ENCODE results near the gene MUC20.
"Not testable (repeated sequence)": the region's sequence is repeated elsewhere in the genome, so short reads cannot be mapped to it uniquely, and the experiment has no call there.

MUC20 gene

GRCh38 chr3:195768831-195769303 lies 48.1 kb downstream of the MUC20 start:
- TF ChIP-seq, protein P1, sequence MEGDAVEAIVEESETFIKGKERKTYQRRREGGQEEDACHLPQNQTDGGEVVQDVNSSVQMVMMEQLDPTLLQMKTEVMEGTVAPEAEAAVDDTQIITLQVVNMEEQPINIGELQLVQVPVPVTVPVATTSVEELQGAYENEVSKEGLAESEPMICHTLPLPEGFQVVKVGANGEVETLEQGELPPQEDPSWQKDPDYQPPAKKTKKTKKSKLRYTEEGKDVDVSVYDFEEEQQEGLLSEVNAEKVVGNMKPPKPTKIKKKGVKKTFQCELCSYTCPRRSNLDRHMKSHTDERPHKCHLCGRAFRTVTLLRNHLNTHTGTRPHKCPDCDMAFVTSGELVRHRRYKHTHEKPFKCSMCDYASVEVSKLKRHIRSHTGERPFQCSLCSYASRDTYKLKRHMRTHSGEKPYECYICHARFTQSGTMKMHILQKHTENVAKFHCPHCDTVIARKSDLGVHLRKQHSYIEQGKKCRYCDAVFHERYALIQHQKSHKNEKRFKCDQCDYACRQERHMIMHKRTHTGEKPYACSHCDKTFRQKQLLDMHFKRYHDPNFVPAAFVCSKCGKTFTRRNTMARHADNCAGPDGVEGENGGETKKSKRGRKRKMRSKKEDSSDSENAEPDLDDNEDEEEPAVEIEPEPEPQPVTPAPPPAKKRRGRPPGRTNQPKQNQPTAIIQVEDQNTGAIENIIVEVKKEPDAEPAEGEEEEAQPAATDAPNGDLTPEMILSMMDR (conservative IDR thresholded peaks at IDR 0.05) = no peak
- no peak for TF ChIP-seq ZFX (IDR thresholded peaks at IDR 0.05)
- no peak overlapping the region for H3K27ac ChIP-seq

- no peak overlapping the region for H3K27ac ChIP-seq
- TF ChIP-seq ZFX (IDR thresholded peaks at IDR 0.05) = no peak
- TF ChIP-seq, protein P1 (conservative IDR thresholded peaks at IDR 0.05) = no peak
Observed at GRCh38 chr3:195769551-195769950, 48.8 kb downstream of the MUC20 start.

- H3K27ac ChIP-seq = no peak overlapping the region
- TF ChIP-seq, protein P1 (conservative IDR thresholded peaks at IDR 0.05) = no peak
- TF ChIP-seq ZFX (IDR thresholded peaks at IDR 0.05) = no peak
Observed at GRCh38 chr3:195770081-195770840, 49.5 kb downstream of the MUC20 start.

DNA sequence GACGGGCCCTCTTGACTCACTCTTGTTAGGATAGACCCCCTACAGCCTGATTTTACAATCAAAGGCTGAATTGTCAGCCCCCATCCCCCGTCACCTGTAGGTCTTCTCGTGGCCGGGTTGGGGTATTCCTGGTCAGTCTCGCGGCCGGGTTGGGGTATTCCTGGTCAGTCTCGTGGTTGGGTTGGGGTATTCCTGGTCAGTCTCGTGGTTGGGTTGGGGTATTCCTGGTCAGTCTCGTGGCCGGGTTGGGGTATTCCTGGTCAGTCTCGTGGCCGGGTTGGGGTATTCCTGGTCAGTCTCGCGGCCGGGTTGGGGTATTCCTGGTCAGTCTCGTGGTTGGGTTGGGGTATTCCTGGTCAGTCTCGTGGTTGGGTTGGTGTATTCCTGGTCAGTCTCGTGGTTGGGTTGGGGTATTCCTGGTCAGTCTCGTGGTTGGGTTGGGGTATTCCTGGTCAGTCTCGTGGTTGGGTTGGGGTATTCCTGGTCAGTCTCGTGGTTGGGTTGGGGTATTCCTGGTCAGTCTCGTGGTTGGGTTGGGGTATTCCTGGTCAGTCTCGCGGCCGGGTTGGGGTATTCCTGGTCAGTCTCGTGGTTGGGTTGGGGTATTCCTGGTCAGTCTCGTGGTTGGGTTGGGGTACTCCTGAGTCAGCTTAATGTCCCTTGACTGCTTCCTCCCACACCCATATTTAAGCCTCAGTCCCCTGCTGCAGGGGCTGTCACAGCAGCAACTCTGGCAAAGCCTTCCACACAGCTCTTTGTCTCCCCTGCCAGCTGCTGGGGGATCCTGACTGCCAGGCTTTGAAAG lies 50.3 kb downstream of the MUC20 start:
- H3K27ac ChIP-seq = not testable (repeated sequence)

DNA sequence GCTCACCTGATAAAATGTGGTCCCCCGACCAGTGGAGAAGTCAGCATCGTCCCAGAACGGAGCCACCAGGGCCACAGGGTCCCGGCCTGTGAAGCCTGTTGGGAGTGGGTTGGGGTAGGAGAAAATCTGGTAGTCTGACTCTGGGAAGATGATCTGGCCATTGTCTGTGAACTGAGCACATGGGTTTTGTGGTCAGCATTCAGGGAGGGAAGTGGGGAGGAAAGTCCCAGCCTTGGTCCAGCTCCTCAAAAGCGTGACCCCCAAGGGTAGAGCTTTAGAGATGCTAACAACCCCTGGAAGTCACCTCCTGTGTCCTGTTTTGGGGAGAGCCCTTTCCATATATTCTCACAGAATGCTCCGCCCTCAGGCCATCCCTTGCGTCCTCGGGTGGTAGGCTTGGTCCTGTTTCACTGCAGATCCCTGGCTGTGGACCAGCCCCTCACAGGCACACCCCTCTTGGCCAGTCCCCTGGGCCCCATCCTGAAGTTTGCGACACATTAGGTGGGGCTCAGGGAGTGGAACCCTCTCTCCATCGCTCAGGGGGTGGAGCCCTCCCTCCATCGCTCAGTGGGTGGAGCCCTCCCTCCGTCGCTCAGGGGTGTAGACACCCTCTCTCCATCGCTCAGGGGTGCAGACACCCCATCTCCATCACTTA lies 51.0 kb downstream of the MUC20 start:
- TF ChIP-seq ZFX (IDR thresholded peaks at IDR 0.05) = no peak
- TF ChIP-seq, protein P1 (conservative IDR thresholded peaks at IDR 0.05) = no peak

GRCh38 chr3:195773956-195774537 lies 53.3 kb downstream of the MUC20 start:
- no peak for TF ChIP-seq ZFX (IDR thresholded peaks at IDR 0.05)
- TF ChIP-seq, protein P1 (conservative IDR thresholded peaks at IDR 0.05) = no peak

More for the DNA sequence above, 51.0 kb downstream of the MUC20 start:
- H3K27ac ChIP-seq = no peak overlapping the region

DNA sequence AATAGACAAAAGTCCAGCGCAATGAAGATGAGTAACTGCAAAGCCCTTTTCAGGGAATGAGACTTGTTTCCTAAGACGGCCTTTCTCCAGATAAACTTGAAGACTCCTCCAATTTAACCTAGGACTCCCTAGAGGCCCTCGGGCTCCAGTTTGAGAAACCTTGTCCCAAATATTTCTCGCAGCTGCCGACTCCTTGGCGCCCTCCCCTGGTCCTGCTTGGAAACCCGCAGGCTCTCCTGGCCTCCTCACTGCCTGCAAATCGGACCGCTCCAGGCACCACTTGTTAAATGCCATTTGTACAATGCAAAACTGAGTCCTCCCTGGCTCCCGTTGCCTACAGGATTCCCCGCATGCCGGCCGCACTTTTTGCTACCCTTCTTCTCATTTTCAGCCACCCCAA lies 54.1 kb downstream of the MUC20 start:
- H3K27ac ChIP-seq = no peak overlapping the region
- TF ChIP-seq, protein P1 (conservative IDR thresholded peaks at IDR 0.05) = peak; percentile 87
- no peak for TF ChIP-seq ZFX (IDR thresholded peaks at IDR 0.05)

More at GRCh38 chr3:195773956-195774537, 53.3 kb downstream of the MUC20 start:
- no peak overlapping the region for H3K27ac ChIP-seq
